Activated T-helper 1 cell treated with Interleukin-2 at 50 U/mL for 16 hours (primary cell): Measurements from ENCODE around the gene PPFIBP1.

ENCODE experiments used
- DNase-seq: peaks from one replicate; pipeline ENCODE4 v3.0.0-alpha.2; 2020; ENCODE audit warnings: low read depth

PPFIBP1 gene

GRCh38 chr12:27665704-27666103, 141.7 kb downstream of the PPFIBP1 start:
- DNase-seq: no peak

GRCh38 chr12:27666510-27666909, 142.5 kb downstream of the PPFIBP1 start:
- no peak for DNase-seq

- DNase-seq: no peak
These were observed 143.5 kb downstream of the PPFIBP1 start for GRCh38 chr12:27667540-27667939.

- no peak for DNase-seq
These were observed 148.0 kb downstream of the PPFIBP1 start for GRCh38 chr12:27672051-27672450.

GRCh38 chr12:27672643-27673042, 148.6 kb downstream of the PPFIBP1 start:
- no peak for DNase-seq

GRCh38 chr12:27673101-27673718, 149.2 kb downstream of the PPFIBP1 start:
- DNase-seq: no peak

GRCh38 chr12:27674989-27675388, 151.0 kb downstream of the PPFIBP1 start:
- DNase-seq: no peak

- no peak for DNase-seq
These were observed 156.6 kb downstream of the PPFIBP1 start for GRCh38 chr12:27680619-27681018.

- no peak for DNase-seq
These were observed 158.5 kb downstream of the PPFIBP1 start for GRCh38 chr12:27682534-27682933.

- DNase-seq: no peak
These were observed 161.3 kb downstream of the PPFIBP1 start for GRCh38 chr12:27685274-27685673.

GRCh38 chr12:27686147-27686546, 162.1 kb downstream of the PPFIBP1 start:
- no peak for DNase-seq

- DNase-seq: no peak
These were observed 164.7 kb downstream of the PPFIBP1 start for GRCh38 chr12:27688671-27689070.

GRCh38 chr12:27689558-27690180, 165.7 kb downstream of the PPFIBP1 start:
- DNase-seq: no peak

GRCh38 chr12:27693403-27693802, 169.4 kb downstream of the PPFIBP1 start:
- DNase-seq: no peak

- DNase-seq: no peak
These were observed 171.7 kb downstream of the PPFIBP1 start for GRCh38 chr12:27695556-27696292.

GRCh38 chr12:27696293-27696652, 172.3 kb downstream of the PPFIBP1 start, which contains the start of gene REP15:
TSS of gene REP15 (plus strand) at chr12:27696447. CDS start at chr12:27696563, 116 bp downstream.
- DNase-seq: no peak

- DNase-seq: no peak
These were observed 173.0 kb downstream of the PPFIBP1 start for GRCh38 chr12:27696864-27697564.

- DNase-seq: peak; percentile 32
These were observed 179.9 kb downstream of the PPFIBP1 start for GRCh38 chr12:27703720-27704452.

GRCh38 chr12:27705263-27705662, 181.3 kb downstream of the PPFIBP1 start:
- DNase-seq: no peak

GRCh38 chr12:27707216-27707615, 183.2 kb downstream of the PPFIBP1 start:
- DNase-seq: no peak

- no peak for DNase-seq
These were observed 185.4 kb downstream of the PPFIBP1 start for GRCh38 chr12:27709212-27709931.
